C4-2B (cell line): ENCODE results near the gene SSBP2.
"Not testable (repeated sequence)": the region's sequence is repeated elsewhere in the genome, so short reads cannot be mapped to it uniquely, and the experiment has no call there.

Experiments
- H3K27ac ChIP-seq: fragments of 450-650 bp; 2 replicates; pipeline ENCODE4 v1.5.1; 2017
- ZFX ChIP-seq: fragments of 450-650 bp; IDR thresholded peaks from 2 replicates; pipeline ENCODE4 v1.6.1; 2017
- TF ChIP-seq, protein P1 (sequence below): fragments of 450-650 bp; conservative IDR thresholded peaks from 2 replicates; pipeline ENCODE4 v1.5.1; 2017; ENCODE audit warnings: mild to moderate bottlenecking

SSBP2 gene

DNA sequence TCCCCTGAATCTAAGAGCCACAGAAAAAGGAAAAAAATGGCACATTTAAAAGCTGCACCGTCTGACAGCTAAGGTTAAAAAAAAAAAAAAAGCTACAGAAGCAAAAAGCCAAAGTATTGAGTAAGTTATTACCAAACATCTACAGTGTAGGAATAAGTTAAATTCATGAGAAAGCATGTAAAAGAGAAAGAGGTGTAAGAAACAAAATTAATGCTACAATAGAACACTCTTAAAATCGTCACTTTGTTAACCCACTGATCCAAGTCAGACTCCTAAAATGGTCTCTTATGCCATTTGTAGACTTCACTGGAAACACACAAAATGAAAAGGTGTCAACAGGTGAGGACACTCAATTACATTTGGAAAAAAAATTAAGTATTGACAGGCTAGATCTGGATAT is 120.2 kb downstream of the SSBP2 start:
- no peak overlapping the region for H3K27ac ChIP-seq
- TF ChIP-seq ZFX: no peak
- TF ChIP-seq, protein P1, sequence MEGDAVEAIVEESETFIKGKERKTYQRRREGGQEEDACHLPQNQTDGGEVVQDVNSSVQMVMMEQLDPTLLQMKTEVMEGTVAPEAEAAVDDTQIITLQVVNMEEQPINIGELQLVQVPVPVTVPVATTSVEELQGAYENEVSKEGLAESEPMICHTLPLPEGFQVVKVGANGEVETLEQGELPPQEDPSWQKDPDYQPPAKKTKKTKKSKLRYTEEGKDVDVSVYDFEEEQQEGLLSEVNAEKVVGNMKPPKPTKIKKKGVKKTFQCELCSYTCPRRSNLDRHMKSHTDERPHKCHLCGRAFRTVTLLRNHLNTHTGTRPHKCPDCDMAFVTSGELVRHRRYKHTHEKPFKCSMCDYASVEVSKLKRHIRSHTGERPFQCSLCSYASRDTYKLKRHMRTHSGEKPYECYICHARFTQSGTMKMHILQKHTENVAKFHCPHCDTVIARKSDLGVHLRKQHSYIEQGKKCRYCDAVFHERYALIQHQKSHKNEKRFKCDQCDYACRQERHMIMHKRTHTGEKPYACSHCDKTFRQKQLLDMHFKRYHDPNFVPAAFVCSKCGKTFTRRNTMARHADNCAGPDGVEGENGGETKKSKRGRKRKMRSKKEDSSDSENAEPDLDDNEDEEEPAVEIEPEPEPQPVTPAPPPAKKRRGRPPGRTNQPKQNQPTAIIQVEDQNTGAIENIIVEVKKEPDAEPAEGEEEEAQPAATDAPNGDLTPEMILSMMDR: no peak

DNA sequence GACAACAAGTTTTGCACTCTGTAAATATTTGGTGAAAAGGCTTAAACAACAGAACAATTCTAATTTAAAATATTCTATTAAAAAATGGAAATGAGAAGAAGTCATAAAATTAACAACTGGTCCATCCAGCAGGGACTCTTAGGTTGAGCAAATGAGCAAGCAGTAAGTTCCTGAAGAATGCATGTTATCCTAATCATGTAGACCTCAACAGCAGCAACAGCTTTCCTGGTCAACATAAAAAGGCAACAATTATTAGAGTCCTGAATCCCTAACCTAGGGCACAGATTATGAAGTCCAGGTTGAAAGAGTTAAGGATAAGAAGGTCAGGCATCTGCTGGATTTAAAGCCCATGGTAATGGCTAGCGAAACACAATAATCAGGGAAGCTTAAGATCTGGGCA is 120.9 kb downstream of the SSBP2 start:
- H3K27ac ChIP-seq: no peak overlapping the region
- TF ChIP-seq, protein P1: no peak
- no peak for TF ChIP-seq ZFX

DNA sequence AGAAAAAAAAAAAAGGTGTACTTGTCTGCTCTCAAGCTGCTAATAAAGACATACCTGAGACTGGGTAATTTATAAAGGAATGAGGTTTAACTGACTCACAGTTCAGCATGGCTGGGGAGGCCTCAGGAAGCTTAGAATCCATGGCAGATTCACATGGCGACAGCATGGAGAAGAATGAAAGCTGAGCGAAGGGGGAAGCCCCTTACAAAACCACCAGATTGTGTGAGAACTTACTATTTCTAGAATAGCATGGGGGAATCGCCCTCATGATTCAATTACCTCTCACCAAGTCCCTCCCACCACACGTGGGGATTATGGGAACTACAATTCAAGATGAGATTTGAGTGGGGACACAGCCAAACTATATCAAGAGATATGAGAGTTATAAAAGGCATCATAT is 122.8 kb downstream of the SSBP2 start:
- H3K27ac ChIP-seq: not testable (repeated sequence)

DNA sequence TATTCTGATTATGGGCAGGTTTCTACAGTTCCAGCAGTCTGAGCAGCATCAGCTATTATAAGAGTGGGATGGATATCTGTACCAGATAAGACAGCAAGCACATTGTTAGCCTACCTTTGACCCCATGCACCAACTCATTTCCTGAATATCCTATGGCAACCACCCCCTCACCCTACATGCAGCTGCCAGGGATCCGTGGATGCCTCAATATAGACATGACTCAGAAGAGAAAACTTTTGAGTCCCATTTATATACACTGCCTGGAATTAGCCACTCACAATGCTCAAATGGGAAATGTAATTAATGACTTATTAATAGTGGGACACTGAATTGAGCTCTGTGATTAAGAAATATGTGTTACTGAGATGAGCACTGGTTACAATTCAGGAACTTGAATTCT is 124.4 kb downstream of the SSBP2 start:
- no peak for TF ChIP-seq ZFX
- TF ChIP-seq, protein P1: no peak
- no peak overlapping the region for H3K27ac ChIP-seq

DNA sequence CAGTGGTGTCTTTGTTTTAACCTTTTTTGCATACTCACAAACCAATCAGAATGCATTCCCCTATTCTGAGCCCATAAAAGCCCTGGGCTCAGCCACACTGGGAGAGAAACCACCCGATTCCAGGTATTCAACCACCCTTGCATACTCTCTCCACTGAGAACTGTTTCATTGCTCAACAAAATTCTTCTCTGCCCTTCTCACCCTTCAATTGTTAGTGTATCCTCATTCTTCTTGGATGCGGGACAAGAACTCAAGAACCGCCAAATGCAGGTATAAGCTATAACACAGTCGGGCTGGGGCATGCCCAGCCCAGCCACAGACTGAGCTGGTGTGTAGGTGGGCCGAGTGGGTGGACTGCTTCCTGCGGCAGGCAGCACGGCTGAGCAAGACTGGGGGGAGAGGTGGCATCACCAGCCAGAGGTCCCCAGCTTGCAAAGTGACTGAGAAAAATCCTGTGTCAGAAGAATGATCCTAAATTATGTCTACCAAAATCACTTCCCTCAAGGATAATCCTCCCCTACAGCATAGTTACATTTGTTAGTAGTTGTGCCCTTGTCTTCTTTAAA is 141.0 kb downstream of the SSBP2 start:
- H3K27ac ChIP-seq: no peak overlapping the region
- TF ChIP-seq, protein P1: no peak
- no peak for TF ChIP-seq ZFX

DNA sequence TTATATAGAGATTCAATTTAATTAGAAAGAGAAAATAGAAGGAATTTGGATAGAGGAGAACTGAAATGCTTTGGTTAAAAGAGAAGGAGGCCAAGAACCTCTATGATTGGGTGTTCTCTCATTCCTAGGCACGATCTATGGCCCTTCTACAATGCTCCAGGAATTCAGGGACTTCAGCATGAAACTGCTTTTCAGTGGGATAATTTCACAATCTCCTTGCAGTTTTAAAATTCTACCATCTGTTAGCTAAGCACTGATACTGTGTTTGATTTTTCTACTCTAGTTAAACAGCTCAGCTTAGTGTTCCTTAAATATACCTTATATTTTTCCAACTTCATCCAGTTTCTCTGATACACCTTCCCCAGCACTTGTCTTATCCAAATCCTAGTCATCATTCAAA is 141.9 kb downstream of the SSBP2 start:
- no peak for TF ChIP-seq ZFX
- TF ChIP-seq, protein P1: no peak
- H3K27ac ChIP-seq: no peak overlapping the region

DNA sequence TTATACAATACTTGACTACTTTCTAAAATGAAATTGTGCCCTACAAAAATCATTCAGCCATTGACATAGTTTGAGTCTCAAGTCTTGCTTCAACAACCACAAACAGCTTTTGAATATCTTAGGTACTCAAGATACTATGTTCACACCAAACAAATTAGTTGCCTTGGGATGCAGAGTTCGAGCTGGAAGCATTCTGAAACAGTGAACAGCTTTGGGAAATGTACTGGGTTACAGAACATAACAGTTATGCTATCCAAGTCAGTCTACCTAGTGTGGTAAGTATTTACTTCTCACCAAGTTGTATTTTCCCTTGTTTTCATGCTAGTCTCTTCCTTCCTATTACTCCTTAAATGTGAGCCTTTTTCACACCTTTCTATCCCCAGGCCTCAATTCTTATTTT is 143.2 kb downstream of the SSBP2 start:
- TF ChIP-seq, protein P1: no peak
- TF ChIP-seq ZFX: no peak

DNA sequence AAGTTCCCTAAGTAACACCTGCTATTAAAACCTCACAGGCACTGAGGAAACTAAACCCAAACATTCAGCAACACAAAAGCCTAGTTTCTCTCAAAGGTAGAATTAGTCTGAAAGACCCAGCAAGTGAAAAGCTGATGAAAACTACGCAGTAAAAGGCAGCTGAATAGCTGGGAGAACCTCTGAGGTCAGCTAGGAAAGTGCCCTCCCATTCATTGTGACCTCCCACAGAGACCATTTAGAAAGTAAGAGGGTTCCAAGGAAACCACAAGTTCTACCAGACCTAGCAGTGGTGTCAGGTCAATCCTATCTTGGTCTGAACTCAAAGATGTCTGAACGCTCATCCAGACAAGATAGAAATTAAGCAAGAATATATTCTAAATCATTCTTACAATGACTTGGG is 144.7 kb downstream of the SSBP2 start:
- H3K27ac ChIP-seq: no peak overlapping the region
- TF ChIP-seq, protein P1: no peak
- no peak for TF ChIP-seq ZFX

More for the DNA sequence above, 143.2 kb downstream of the SSBP2 start:
- H3K27ac ChIP-seq: no peak overlapping the region
